MG63 (cell line): ENCODE results near the gene TMEM88. TPM values are rescaled to one million over a fixed set of nuclear protein-coding genes. Genes with fewer than 3 reads are reported as not detected.
"Not testable (repeated sequence)": the region's sequence is repeated elsewhere in the genome, so short reads cannot be mapped to it uniquely, and the experiment has no call there.

Experiments used
- DNase-seq: peaks from one replicate; pipeline ENCODE4 v3.0.0-alpha.2; 2020
- H3K27me3 ChIP-seq: fragments of 250-450 bp; sonication (Bioruptor Pico); 2 replicates; pipeline ENCODE4 v1.5.1; 2020; ENCODE audit warnings: mild to moderate bottlenecking, moderate library complexity
- H3K36me3 ChIP-seq: fragments of 250-450 bp; sonication (Bioruptor Pico); 2 replicates; pipeline ENCODE4 v1.5.1; 2020; ENCODE audit warnings: mild to moderate bottlenecking, moderate library complexity
- H3K4me3 ChIP-seq: fragments of 250-450 bp; sonication (Bioruptor Pico); 2 replicates; pipeline ENCODE4 v1.5.1; 2020; ENCODE audit warnings: mild to moderate bottlenecking, moderate library complexity
- H3K9me3 ChIP-seq: fragments of 250-450 bp; sonication (Bioruptor Pico); 2 replicates; pipeline ENCODE4 v1.5.1; 2020; ENCODE audit warnings: mild to moderate bottlenecking, moderate library complexity
- total RNA-seq: library from RNA; depleted of rRNA; stranded (reverse); fragments of >200 nt; shearing (Covaris generic); gene quantifications from 2 replicates; pipeline ENCODE4 v1.2.3, GENCODE V29; 2014; ENCODE audit warnings: low replicate concordance; rRNA removed

Gene TMEM88, protein sequence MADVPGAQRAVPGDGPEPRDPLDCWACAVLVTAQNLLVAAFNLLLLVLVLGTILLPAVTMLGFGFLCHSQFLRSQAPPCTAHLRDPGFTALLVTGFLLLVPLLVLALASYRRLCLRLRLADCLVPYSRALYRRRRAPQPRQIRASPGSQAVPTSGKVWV
- not detected in 2 replicates for total RNA-seq

DNA sequence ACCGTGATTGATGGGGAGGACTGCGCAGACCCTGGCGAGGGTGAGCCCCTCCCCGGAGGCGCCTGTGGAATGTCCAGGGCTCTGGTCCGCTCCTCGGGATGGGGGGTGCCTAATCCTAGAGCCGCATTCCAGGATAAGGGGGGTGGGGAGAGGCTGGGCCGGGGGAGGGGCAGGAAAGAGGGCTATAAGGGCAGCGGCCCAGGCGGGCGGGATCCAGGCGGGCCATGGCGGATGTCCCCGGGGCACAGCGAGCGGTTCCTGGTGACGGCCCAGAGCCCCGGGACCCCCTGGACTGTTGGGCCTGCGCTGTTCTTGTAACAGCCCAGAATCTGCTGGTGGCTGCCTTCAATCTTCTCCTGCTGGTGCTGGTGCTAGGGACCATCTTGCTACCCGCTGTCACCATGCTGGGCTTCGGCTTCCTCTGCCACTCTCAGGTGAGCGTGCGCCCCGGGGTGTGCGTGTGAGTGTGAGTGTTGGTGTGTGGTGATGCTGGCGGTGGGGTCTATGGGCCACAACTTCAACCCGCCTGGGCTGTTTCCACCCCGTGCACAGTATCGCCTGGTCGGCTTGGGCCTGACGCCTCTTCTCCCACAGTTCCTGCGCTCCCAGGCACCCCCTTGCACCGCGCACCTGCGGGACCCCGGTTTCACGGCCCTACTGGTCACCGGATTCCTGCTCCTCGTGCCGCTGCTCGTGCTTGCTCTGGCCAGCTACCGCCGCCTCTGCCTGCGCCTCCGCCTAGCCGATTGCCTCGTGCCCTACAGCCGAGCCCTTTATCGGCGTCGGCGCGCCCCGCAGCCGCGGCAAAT lies at the start of gene TMEM88:
Gene TMEM88 (plus strand): TSS at position 216 of the 809 bp plus-strand sequence. CDS start 9 bp downstream, at position 225.
- Histone ChIP-seq H3K9me3 (no peaks in the 10 kb centered on the region; the same call in 1 of the 2 replicates), H3K36me3 (peaks cover 61% of the 10 kb centered on the region), H3K27me3 (no peaks in the 10 kb centered on the region), H3K4me3 (peak within 1 kb of the TSS; percentile 82)
- no peak for DNase-seq

DNA sequence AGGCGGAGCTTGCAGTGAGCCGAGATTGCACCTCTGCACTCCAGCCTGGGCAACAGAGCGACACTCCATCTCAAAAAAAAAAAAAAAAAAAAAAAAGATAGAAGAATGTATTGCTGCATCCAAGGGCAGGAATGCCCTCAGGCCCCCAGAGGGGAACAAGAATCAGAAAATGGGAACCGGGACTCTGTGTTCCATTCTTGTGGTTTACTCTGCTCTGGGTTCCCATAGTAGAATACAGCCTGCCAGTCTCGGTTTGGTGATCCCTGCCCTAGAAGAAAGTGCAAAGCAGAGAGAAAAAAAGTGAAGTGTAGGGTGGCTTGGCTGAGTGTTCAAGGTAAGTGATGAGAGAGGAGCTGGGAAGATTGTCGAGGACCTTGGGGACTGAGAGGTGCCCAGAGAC lies 48.3 kb upstream of the TMEM88 start:
- no peaks in the 10 kb centered on the region for H3K27me3 ChIP-seq
- no peak for DNase-seq
- H3K4me3 ChIP-seq: no peak overlapping the region
- no peaks in the 10 kb centered on the region for H3K9me3 ChIP-seq
- no peaks in the 10 kb centered on the region for H3K36me3 ChIP-seq

DNA sequence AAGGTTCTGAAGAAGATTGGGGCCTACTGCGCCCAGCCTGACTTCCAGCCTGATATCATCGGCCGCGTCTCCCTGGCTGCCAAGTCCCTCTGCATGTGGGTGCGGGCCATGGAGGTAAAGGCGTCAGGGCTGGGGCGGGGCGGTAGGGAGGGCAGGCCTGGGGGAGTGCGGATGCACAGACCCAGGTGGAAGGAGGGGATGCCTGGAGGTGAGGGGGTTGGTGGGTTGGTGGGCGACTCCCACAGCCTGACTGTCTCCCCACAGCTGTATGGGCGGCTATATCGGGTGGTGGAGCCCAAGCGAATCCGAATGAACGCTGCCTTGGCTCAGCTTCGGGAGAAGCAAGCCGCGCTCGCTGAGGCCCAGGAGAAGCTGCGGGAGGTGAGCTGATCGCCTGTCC lies 47.7 kb upstream of the TMEM88 start:
- no peaks in the 10 kb centered on the region for H3K27me3 ChIP-seq
- DNase-seq: no peak
- no peaks in the 10 kb centered on the region for H3K36me3 ChIP-seq
- H3K4me3 ChIP-seq: no peak overlapping the region
- H3K9me3 ChIP-seq: no peaks in the 10 kb centered on the region

DNA sequence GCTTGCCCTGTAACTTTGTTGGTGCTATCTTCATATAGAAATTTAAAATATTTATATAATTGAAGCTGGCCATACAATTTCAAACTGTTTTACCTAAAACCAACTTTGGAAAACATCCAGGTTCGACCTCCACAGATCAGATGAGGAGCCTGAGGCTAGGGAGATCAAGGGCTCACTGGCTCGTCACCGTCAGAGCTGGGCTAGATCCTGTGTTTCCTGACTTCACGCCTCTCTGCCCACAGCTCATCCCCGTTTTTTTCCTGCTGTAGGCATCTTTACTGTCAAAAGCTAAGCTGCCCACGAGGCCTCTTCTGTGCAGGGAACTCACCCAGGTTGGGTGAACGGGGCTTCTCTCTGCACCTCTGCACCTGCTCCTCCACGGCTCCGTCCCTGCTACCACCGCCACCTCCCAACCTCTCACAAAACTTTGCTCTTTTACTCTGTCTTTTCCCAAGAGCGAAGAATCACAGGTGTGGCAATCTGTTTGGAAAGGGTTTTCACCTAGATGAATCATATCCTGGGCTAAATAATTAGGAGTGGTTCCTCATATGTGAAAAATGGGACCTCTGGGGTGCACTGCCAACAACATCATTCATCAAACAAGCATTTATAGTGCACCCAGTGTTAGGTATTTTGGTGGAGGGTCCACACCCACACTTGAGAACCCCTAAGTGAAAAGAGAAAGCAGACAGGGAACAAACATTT lies 45.6 kb upstream of the TMEM88 start:
- H3K27me3 ChIP-seq: no peaks in the 10 kb centered on the region
- DNase-seq: no peak
- H3K4me3 ChIP-seq: no peak overlapping the region
- H3K9me3 ChIP-seq: no peaks in the 10 kb centered on the region
- H3K36me3 ChIP-seq: no peaks in the 10 kb centered on the region

DNA sequence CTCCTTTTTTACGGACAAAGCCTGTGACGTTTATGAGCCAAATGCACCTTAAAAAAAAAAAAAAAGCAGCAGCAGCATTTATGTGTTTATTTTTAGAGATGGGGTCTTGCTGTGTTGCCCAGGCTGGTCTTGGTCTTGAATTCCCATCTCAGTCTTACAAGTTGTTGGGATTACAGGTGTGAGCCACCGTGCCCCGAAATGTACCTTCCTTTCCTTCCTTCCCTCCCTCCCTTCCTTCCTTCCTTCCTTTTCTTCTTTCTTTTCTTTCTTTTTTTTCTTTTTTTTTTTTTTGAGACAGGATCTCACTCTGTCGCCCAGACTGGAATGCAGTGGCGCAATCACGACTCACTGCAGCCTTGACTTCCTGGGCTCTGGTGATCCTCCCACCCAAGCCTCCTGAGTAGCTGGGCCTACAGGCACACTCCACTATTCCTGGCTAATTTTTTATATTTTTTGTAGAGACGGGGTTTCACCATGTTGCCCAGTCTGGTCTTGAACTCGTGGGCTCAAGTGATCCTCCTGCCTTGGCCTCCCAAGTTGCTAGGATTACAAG lies 45.0 kb upstream of the TMEM88 start:
- H3K36me3 ChIP-seq, H3K27me3 ChIP-seq, H3K9me3 ChIP-seq, H3K4me3 ChIP-seq: not testable (repeated sequence)
- DNase-seq: peak; percentile 61

DNA sequence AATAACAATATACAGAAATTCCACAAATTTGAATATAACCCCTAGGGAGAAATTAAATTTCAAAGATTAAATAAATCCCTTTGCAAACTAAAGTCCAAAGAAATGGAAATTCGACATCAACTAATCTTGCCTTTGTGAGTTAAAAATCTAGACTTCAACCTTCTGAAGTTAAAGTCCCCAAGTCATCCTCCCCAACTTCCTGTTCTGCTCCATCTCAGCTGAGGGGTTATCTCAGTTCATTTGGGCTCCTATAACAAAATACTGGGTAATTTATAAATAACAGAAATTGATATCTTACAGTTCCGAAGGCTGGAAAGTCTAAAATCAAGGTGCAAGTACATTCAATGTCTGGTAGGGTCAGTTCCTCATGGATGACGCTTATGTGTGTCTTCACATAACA lies 43.6 kb upstream of the TMEM88 start:
- DNase-seq: no peak
- Histone ChIP-seq H3K4me3 (no peak overlapping the region), H3K9me3 (no peaks in the 10 kb centered on the region), H3K36me3 (no peaks in the 10 kb centered on the region), H3K27me3 (no peaks in the 10 kb centered on the region)

DNA sequence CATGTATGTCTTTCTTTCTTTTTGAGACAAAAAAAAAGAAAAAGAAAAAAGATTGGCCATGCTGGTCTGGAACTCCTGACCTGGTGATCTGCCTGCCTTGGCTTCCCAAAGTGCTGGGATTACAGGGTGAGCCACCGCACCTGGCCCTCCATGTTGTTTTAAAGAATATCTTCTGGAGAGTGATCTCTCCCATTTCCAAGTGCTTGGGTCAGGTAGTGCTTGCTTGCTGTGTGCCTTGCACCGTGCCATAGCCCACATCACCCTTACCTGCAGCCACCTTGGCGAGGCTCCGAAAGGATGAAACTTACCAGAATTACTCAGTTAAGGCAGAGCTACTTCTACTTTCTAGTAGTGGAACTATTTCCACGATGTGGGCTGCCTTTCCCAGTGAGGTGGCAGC lies 39.9 kb upstream of the TMEM88 start:
- DNase-seq: no peak
- no peaks in the 10 kb centered on the region for H3K9me3 ChIP-seq
- no peaks in the 10 kb centered on the region for H3K36me3 ChIP-seq
- no peaks in the 10 kb centered on the region for H3K27me3 ChIP-seq
- no peak overlapping the region for H3K4me3 ChIP-seq

DNA sequence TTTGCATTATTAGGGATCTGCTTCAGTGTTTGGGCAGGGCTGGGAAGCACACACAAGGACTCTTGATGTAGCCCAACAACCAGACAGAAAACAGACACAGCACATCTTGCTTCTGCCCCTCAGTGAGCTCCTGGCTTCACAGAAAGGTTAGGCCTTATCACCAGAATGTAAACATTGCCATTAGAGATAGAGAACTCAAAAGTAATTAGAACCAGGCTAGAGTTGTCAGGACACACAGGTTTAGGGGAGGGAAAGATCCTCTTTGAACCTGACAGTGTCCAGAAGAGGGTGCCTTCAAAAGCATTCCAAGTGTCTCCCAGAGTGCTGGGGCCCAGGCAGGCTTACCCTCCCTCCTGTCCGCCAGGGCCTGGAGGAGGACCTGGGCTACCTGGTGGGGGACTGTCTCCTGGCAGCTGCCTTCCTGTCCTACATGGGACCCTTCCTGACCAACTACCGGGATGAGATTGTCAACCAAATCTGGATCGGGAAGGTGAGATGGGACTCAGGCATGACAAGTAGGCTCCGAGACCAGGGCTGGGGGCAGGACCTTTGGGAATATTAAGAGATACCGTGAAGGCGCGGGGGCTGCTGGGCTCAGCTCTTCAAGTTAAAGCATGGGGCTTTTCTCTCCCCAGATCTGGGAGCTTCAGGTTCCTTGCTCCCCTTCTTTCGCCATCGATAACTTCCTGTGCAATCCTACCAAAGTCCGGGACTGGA lies 37.8 kb upstream of the TMEM88 start:
- Histone ChIP-seq H3K4me3 (no peak overlapping the region), H3K36me3 (no peaks in the 10 kb centered on the region), H3K27me3 (no peaks in the 10 kb centered on the region), H3K9me3 (no peaks in the 10 kb centered on the region)
- DNase-seq: no peak

DNA sequence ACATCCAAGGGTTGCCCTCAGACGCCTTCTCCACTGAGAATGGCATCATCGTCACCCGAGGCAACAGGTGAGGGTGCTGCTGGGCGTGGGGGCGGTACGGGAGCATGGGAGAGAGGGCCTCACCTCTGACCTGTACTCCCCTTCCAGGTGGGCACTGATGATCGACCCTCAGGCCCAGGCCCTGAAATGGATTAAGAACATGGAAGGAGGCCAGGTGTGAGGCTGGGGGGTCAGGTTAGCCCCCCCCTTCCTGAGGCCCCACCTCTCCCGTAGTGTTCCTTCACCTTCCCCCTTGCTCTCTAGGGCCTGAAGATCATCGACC lies 37.3 kb upstream of the TMEM88 start:
- no peak for DNase-seq
- Histone ChIP-seq H3K9me3 (no peaks in the 10 kb centered on the region), H3K4me3 (no peak overlapping the region), H3K36me3 (no peaks in the 10 kb centered on the region), H3K27me3 (no peaks in the 10 kb centered on the region)

DNA sequence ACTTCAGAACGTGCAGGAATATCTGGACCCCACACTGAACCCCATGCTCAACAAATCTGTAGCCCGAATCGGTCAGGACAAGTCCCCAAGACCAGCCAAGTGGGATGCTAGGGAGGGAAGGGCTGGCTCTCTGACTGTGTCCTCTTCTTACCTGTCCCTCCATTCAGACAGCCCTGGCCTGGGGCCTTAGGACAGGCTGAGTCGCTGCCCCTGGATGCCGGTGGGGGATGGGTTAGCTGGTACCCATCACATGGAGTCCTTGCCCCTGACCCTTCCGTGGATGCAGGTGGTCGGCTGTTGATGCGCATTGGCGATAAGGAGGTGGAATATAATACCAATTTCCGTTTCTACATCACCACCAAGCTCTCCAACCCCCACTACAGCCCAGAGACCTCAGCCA lies 36.8 kb upstream of the TMEM88 start:
- no peak for DNase-seq
- H3K36me3 ChIP-seq: no peaks in the 10 kb centered on the region
- H3K4me3 ChIP-seq: no peak overlapping the region
- no peaks in the 10 kb centered on the region for H3K27me3 ChIP-seq
- H3K9me3 ChIP-seq: no peaks in the 10 kb centered on the region

DNA sequence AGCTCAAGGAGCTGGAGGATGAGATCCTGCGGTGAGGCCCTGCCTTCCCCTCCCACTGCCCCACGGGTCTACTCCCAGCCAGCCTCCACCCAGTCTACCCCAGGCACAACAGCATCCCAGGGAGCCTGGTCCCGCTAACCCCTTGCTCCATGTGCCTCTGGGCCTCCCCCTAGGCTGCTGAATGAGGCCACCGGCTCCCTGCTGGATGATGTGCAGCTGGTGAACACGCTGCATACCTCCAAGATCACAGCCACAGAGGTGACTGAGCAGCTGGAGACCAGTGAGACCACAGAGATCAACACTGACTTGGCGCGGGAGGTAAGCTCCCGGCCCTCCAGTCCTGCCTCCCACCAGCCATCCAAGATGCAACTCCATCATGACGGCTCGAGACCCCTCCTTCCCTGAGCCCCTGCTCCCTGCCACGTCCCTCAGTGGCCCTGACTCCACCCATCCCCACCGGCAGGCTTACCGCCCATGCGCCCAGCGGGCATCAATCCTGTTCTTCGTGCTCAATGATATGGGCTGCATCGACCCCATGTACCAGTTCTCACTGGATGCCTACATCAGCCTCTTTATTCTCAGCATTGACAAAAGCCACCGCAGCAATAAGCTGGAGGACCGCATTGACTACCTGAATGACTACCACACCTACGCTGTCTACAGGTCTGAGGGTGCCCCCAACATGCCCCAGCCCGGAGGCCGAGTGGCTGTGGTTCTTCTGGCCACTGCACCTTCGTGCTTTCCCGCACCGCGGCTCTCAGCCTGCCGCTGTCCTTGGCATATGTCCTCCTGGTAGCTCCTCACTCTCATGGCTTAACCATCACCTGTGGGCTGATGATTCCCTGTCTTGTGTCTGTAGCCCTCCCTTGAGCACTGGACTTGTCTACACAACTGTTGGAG lies 35.9 kb upstream of the TMEM88 start:
- H3K27me3 ChIP-seq: no peaks in the 10 kb centered on the region
- H3K9me3 ChIP-seq: no peaks in the 10 kb centered on the region
- DNase-seq: no peak
- no peak overlapping the region for H3K4me3 ChIP-seq
- H3K36me3 ChIP-seq: no peaks in the 10 kb centered on the region

DNA sequence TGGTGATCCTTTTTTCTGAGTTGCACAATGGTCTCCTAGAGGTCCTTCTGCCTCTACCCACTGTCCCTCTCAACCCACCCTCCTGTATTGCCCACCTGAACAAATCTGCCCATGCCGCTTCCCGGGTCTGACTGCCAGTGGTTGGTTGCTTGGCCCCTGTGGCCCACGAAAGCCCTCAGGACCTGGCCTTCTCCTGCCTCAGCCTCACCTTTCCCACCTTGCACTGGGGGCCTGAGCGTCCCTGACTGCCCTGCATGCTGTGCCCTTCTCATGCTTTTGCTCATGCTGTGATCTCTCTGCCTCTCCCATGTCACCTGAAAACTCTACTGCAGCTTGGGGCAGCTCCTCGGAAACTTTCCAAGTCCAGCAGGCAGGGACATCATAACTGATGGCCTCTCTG lies 34.6 kb upstream of the TMEM88 start:
- H3K36me3 ChIP-seq: no peaks in the 10 kb centered on the region
- H3K27me3 ChIP-seq: no peaks in the 10 kb centered on the region
- no peaks in the 10 kb centered on the region for H3K9me3 ChIP-seq
- no peak overlapping the region for H3K4me3 ChIP-seq
- no peak for DNase-seq

DNA sequence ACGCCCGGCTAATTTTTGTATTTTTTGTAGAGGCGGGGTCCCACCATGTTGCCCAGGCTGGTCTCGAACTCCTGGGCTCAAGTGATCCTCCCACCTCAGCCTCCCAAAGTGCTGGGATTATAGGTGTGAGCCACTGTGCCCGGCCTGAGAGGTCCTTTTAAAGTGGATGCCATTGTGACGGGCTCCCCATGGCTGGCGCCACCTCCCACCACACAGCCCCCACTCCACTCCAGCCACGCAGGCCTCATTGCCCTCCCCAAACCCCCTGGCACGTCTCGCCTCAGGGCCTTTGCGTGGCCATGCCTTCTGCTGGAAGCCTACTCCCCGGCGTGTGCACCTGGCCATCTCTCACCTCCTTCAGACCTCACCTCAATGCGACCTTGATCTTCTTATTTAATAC lies 32.7 kb upstream of the TMEM88 start:
- Histone ChIP-seq H3K4me3 (no peak overlapping the region), H3K36me3 (no peaks in the 10 kb centered on the region), H3K27me3 (no peaks in the 10 kb centered on the region), H3K9me3 (no peaks in the 10 kb centered on the region)
- DNase-seq: no peak

DNA sequence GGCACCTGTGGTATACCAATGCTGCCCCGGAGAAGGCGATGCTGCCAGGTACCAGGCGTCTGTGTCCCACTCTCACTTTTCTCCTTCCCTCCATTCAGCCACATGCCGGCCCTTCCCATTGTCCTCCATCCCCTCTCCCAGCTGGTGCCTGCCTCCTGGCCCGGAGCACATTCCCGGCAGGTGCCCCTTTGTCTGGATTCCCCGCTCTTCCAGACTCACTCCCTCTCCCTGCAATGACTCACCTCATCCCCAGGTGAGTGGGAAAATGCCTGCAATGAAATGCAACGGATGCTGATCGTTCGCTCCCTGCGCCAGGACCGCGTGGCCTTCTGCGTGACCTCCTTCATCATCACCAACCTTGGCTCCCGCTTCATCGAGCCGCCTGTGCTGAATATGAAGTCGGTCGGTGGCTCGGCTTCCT lies 31.3 kb upstream of the TMEM88 start:
- H3K9me3 ChIP-seq: no peaks in the 10 kb centered on the region
- no peaks in the 10 kb centered on the region for H3K27me3 ChIP-seq
- DNase-seq: no peak
- no peak overlapping the region for H3K4me3 ChIP-seq
- no peaks in the 10 kb centered on the region for H3K36me3 ChIP-seq

DNA sequence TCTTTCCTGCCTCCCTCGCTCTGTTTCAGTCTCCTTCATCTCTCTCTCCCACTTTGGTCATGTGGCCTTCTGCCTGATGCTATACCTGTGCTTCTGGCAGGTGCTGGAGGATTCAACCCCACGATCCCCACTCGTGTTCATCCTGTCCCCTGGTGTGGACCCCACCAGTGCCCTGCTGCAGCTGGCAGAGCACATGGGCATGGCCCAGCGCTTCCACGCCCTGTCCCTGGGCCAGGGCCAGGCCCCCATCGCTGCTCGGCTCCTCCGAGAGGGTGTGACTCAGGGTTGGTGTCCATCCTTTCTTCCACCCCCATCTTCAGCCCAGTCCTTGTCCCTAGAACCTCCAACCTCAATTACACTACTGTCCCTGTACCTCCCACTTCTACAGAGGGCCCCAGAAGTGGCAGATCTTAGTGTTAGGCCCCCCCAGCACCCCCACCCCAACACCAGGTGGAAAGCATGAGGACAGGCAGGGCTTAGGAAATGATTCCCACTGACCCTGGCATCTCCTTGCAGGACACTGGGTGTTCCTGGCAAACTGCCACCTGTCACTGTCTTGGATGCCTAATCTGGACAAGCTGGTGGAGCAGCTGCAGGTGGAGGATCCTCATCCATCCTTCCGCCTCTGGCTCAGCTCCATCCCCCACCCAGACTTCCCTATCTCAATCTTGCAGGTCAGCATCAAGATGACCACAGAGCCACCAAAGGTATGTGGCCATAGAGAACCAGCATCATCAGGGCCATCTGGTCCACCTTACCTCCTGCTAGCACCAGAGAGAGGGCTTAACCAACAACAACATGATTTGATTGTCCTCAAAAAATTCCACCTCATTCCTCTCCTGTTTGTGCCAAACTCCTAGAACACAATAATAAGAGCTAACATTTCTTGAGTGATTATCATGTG lies 30.6 kb upstream of the TMEM88 start:
- no peaks in the 10 kb centered on the region for H3K9me3 ChIP-seq
- no peak for DNase-seq
- no peaks in the 10 kb centered on the region for H3K36me3 ChIP-seq
- no peaks in the 10 kb centered on the region for H3K27me3 ChIP-seq
- H3K4me3 ChIP-seq: no peak overlapping the region
